HG03025 (cell line): ENCODE measurements around the gene FSTL4.
"Not testable (repeated sequence)": the region's sequence is repeated elsewhere in the genome, so short reads cannot be mapped to it uniquely, and the experiment has no call there.

Source experiments
- ATAC-seq: cut with Tn5 transposase; IDR thresholded peaks from one replicate; pipeline ENCODE4 v1.9.1; 2021; ENCODE audit warnings: mild to moderate bottlenecking, moderate library complexity; ENCODE audit not compliant: unreplicated experiment, low FRiP score

The FSTL4 gene

DNA sequence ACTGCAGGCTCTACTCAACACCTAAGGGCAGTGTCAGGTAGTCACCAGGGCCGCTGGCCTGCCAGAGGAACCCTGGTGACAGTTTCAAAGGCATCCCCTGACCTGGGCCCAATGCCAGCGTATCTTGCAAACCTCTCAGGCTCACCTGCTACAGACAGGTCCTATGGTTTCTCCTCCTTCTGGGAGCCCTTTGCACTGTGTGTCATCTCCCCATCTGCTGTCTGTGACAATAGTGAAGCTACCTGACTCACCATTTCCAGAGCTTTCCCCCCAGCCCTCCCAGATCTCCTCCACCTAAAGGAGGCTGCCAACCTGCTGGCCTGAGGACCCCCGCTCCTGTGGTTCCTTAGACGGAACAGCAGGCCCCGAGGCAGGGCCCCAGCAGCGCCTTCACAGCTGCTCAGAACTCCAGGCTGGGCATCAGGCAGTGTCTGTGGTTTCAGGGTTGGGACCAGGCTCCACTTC lies 203.1 kb downstream of the FSTL4 start:
- no peak for ATAC-seq

GRCh38 chr5:133408322-133408721 lies 204.0 kb downstream of the FSTL4 start:
- no peak for ATAC-seq

- ATAC-seq, result no peak
Measured at GRCh38 chr5:133406977-133407632, 205.2 kb downstream of the FSTL4 start.

DNA sequence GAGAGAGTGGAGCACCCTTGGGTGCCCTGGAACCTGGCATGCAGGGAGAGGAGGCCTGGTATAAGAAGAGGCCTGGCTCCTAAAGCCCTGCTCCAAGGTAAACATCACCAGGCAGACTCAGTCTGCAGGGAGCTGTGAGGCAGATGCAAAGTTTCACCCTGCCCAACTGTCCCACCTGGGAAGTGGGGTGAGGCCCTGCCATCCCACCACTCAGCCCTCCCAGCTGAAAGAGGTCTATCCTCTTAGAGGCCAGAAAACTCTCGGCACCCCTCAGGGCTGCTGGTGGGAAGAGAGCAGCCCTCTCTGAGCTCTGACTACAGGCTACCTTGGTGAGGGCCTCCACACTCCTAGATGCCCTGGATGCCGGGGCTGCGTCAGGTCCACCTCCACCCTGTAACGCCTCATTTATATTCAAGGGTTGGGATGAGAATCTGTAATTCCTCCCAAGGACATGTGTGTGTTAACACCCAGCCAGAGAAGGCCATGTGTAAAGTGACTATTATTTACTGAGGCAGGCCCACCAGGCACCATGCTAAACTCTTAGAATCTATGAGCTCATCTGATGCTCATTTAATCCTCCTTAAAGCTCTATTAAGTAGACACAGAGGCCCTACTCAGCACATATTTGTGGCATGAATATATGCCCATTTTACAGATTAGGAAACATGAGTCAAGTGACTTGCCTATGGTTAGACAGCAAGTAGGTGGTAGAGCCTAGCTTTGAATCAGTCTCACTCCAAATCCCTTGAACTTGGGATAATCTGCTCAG lies 205.9 kb downstream of the FSTL4 start:
- no peak for ATAC-seq

DNA sequence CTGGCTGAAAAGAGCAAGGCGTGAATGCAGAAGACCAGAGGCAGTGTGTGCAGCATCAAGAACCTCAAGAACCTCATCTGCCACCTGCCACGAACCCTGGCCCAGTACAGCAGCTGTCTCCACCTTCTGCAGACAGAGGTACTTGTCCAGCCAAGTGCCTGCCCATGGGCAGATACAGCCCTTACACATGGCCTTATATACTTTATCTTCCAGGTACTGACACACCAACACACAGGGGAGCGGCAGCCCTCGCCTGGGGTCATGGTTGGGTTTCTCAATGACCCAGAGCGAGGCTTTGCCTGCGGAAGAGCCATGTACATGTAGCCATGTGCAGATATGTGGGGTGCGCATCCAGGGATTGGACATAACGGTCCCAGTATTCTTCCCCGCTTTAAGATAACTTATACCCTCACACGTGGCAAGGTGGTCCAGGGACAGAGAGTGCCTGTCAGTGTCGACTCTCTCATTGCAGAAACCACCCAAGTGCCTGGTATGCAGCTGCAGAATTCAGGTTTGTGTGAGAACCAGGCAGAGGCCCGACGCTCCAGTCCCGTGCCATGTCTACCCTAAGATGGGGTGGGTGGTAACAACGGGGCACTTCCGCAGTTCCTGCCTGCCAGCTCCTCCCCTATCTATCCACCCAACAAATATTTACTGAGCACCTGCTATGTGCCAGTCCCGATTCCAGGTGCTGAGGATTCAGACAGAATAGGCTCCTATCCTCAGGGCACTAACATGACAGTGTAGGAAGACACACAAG lies 206.9 kb downstream of the FSTL4 start:
- ATAC-seq, result no peak

GRCh38 chr5:133404724-133405123 lies 207.6 kb downstream of the FSTL4 start:
- no peak for ATAC-seq

- no peak for ATAC-seq
Measured at GRCh38 chr5:133403741-133404364, 208.5 kb downstream of the FSTL4 start.

DNA sequence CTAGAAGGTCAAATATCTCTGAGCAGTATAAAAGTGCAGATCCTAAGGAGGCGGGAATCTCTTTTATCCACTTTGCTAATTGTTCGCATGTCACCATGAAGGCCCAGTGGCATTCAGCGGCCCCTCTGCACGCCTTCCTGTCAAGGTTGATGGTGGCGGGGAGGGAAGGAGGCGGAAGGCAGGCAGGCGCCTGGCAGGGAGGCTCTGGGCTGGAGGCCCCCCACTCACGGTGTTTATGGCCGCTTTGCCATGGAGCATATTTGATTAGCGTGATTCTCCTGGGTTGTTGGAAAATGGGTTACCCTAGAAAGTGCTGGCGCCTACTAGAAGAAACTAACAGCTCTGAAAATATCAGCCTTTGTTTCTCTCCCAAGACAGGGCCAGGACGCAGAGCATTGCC lies 209.6 kb downstream of the FSTL4 start:
- ATAC-seq, result no peak

DNA sequence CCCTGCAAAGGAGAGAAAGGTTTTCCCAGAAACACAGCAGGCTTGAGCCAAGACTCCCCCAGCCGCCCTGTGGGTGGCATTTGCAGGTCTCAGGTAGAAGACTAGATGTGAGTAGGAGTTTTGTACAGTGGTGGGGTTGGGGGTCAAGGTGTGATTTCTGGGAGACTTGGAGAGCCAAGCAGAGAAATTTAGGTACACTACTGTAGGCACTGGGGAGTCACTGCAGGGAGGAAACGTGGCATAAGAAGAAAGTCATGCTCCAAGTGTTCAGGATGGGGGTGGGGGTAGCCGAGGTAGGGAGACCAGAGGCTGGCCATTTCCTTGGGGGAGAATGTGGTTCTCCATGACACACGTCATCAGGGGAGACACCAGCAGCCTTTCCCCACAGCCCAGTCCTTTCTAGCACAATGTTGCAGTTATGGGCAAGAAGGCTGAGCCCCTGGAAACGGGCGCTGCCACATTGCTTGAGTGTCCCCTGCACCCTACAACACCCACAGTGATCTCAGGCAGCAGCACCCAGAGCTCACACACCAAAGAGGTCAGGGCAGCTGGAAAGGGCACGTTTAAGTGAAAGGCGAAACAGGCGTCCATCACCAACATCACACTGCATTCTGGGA lies 210.5 kb downstream of the FSTL4 start:
- ATAC-seq, result no peak

GRCh38 chr5:133400831-133401351 lies 211.4 kb downstream of the FSTL4 start:
- ATAC-seq, result no peak

DNA sequence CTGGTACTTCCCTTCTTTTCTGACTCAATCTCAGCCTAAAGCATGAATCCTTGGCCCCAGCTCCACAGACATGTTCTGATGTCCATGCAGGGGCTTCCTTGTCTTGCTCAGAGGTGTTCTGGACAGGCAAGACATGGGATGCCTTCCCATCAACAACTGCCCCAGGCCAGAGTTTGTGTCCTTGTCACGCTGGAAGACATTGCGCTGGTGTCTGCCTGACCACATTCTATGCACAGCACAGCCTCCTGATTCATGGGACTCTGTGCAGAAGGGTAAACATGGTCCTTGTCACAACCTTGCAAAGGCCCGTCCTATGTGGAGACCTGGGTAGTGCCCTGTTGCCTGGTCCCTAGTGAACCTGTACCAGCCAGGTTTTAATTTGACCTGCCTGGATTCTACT lies 212.2 kb downstream of the FSTL4 start:
- no peak for ATAC-seq

GRCh38 chr5:133399247-133399891 lies 213.0 kb downstream of the FSTL4 start:
- ATAC-seq, result no peak

- ATAC-seq, result no peak
Measured at GRCh38 chr5:133398646-133399101, 213.7 kb downstream of the FSTL4 start.

- no peak for ATAC-seq
Measured at GRCh38 chr5:133397990-133398645, 214.2 kb downstream of the FSTL4 start.

GRCh38 chr5:133397348-133397747 lies 215.0 kb downstream of the FSTL4 start:
- ATAC-seq, result no peak

- no peak for ATAC-seq
Measured at GRCh38 chr5:133396814-133397213, 215.5 kb downstream of the FSTL4 start.

GRCh38 chr5:133396187-133396741 lies 216.1 kb downstream of the FSTL4 start:
- ATAC-seq, result no peak

- ATAC-seq, result not testable (repeated sequence)
Measured at GRCh38 chr5:133395207-133395606, 217.1 kb downstream of the FSTL4 start.

DNA sequence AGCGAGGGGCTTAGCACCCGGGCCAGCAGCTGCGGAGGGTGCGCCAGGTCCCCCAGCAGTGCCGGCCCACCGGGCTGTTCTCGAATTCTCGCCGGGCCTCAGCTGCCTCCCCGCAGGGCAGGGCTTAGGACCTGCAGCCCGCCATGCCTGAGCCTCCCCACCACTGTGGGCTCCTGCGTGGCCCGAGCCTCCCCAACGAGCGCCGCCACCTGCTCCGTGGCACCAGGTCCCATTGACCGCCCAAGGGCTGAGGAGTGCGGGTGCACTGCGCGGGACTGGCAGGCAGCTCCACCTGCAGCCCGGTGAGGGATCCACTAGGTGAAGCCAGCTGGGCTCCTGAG lies 217.9 kb downstream of the FSTL4 start:
- not testable (repeated sequence) for ATAC-seq
